Testis (tissue), 2 donors: Measurements from ENCODE around the gene STIM2.

Experiments used
- CTCF ChIP-seq, 3 experiments: fragments of 450-650 bp in 2 of 3; fragments of 200-600 bp in 1 of 3; sonication (generic) in 1 of 3; IDR thresholded peaks; one replicate each; pipeline ENCODE4 v1.5.1; 2016 to 2019; ENCODE audit warnings: antibody characterized with exemption in 3 of 3, mild to moderate bottlenecking in 2 of 3, moderate library complexity in 1 of 3
- POLR2A ChIP-seq: fragments of 450-650 bp; IDR thresholded peaks from one replicate; pipeline ENCODE4 v1.6.1; 2017; ENCODE audit warnings: antibody characterized with exemption, mild to moderate bottlenecking, moderate library complexity

- no peak for TF ChIP-seq CTCF (IDR thresholded peaks at IDR 0.05)
- TF ChIP-seq POLR2A, result no peak
These were observed 126.5 kb downstream of the STIM2 start for GRCh38 chr4:26987191-26987590.
